Neural cell (in vitro differentiated cells): ENCODE results near the gene DNASE1L2. TPM values are rescaled to one million over a fixed set of nuclear protein-coding genes. Genes with fewer than 3 reads are reported as not detected.

Source experiments
- H2AFZ ChIP-seq: fragments of 200-600, 300-800 bp; sonication (generic), shearing (Covaris generic); 2 replicates; pipeline ENCODE4 v1.6.0; 2014; ENCODE audit warnings: low read depth, mild to moderate bottlenecking, antibody characterized with exemption, low read length, moderate library complexity
- H3F3A ChIP-seq: fragments of 200-600 bp; shearing (Covaris generic); 2 replicates; pipeline ENCODE4 v1.6.1; 2016; ENCODE audit warnings: mild to moderate bottlenecking, moderate library complexity, mixed read lengths, antibody characterized with exemption, low read length; ENCODE audit not compliant: insufficient read depth, poor library complexity, severe bottlenecking
- H3K27ac ChIP-seq: fragments of 200-600, 300-800 bp; sonication (generic), shearing (Covaris generic); 2 replicates; pipeline ENCODE4 v1.5.1; 2014; ENCODE audit warnings: mild to moderate bottlenecking, low read length, moderate library complexity
- H3K27me3 ChIP-seq: fragments of 300-800, 200-600 bp; sonication (generic), shearing (Covaris generic); 2 replicates; pipeline ENCODE4 v1.6.0; 2014; ENCODE audit warnings: mild to moderate bottlenecking, low read depth, low read length, moderate library complexity; ENCODE audit not compliant: insufficient read depth
- H3K36me3 ChIP-seq: fragments of 300-800, 200-600 bp; sonication (generic), shearing (Covaris generic); 2 replicates; pipeline ENCODE4 v1.5.1; 2014; ENCODE audit warnings: mild to moderate bottlenecking, antibody characterized with exemption, low read length, moderate library complexity; ENCODE audit not compliant: insufficient read depth
- H3K4me2 ChIP-seq: fragments of 300-800, 200-600 bp; sonication (generic), shearing (Covaris generic); 2 replicates; pipeline ENCODE4 v1.6.0; 2014; ENCODE audit warnings: mild to moderate bottlenecking, low read length
- H3K4me3 ChIP-seq: fragments of 300-800, 200-600 bp; sonication (generic), shearing (Covaris generic); 2 replicates; pipeline ENCODE4 v1.5.1; 2014; ENCODE audit warnings: mild to moderate bottlenecking, low read length, moderate library complexity
- H3K79me2 ChIP-seq: fragments of 200-600 bp; shearing (Covaris generic); replicated peaks from 2 replicates; pipeline ENCODE4 v1.6.0; 2014; ENCODE audit warnings: mild to moderate bottlenecking, low read length, moderate library complexity; ENCODE audit not compliant: insufficient read depth
- H3K9ac ChIP-seq: fragments of 300-800, 200-600 bp; sonication (generic), shearing (Covaris generic); 2 replicates; pipeline ENCODE4 v1.6.1; 2016; ENCODE audit warnings: mild to moderate bottlenecking, low read length, mixed read lengths
- H3K9me2 ChIP-seq: fragments of 200-600 bp; shearing (Covaris generic); 2 replicates; pipeline ENCODE4 v1.6.1; 2016; ENCODE audit warnings: mild to moderate bottlenecking, low read length, mixed read lengths; ENCODE audit not compliant: insufficient read depth
- H3K9me3 ChIP-seq: fragments of 200-600, 300-800 bp; sonication (generic), shearing (Covaris generic); 2 replicates; pipeline ENCODE4 v1.6.1; 2016; ENCODE audit warnings: mild to moderate bottlenecking, mixed run types, low read length, moderate library complexity, mixed read lengths
- H4K20me1 ChIP-seq: fragments of 200-600 bp; shearing (Covaris generic); 2 replicates; pipeline ENCODE4 v1.6.1; 2016; ENCODE audit warnings: mild to moderate bottlenecking, mixed run types; ENCODE audit not compliant: insufficient read depth
- CTCF ChIP-seq: fragments of 450-650 bp; IDR thresholded peaks from 2 replicates; pipeline ENCODE4 v1.5.1; 2014; ENCODE audit warnings: antibody characterized with exemption, mild to moderate bottlenecking, moderate library complexity; ENCODE audit not compliant: poor library complexity, severe bottlenecking
- EP300 ChIP-seq: fragments of 450-650 bp; conservative IDR thresholded peaks from 2 replicates; pipeline ENCODE4 v1.6.1; 2014; ENCODE audit warnings: antibody characterized with exemption, mild to moderate bottlenecking, moderate library complexity; ENCODE audit not compliant: poor library complexity, severe bottlenecking
- EZH2 ChIP-seq: fragments of 200-600, 300-800 bp; shearing (Covaris generic), sonication (generic); IDR thresholded peaks from 2 replicates; pipeline ENCODE4 v1.6.1; 2014; ENCODE audit warnings: antibody characterized with exemption, low read length, borderline replicate concordance, mild to moderate bottlenecking; ENCODE audit not compliant: insufficient read depth, poor library complexity, severe bottlenecking
- MXI1 ChIP-seq: fragments of 450-650 bp; conservative IDR thresholded peaks from 2 replicates; pipeline ENCODE4 v1.6.1; 2014; ENCODE audit warnings: antibody characterized with exemption, mild to moderate bottlenecking; ENCODE audit not compliant: poor library complexity, severe bottlenecking
- POLR2AphosphoS5 ChIP-seq: IDR thresholded peaks from 2 replicates; pipeline ENCODE4 v1.6.1; 2012
- RAD21 ChIP-seq: fragments of 450-650 bp; conservative IDR thresholded peaks from 2 replicates; pipeline ENCODE4 v1.6.1; 2014; ENCODE audit warnings: antibody characterized with exemption, mild to moderate bottlenecking, moderate library complexity
- REST ChIP-seq: IDR thresholded peaks from 2 replicates; pipeline ENCODE4 v1.6.1; 2012; ENCODE audit warnings: borderline replicate concordance
- SMC3 ChIP-seq: fragments of 450-650 bp; conservative IDR thresholded peaks from 2 replicates; pipeline ENCODE4 v1.6.1; 2014; ENCODE audit warnings: antibody characterized with exemption, mild to moderate bottlenecking, moderate library complexity; ENCODE audit not compliant: poor library complexity
- TAF1 ChIP-seq: IDR thresholded peaks from 2 replicates; pipeline ENCODE4 v1.6.1; 2012; ENCODE audit warnings: low read depth
- polyA plus RNA-seq: library from polyadenylated mRNA; depleted of rRNA; stranded (reverse); fragments of >200 nt; gene quantifications from 2 replicates; pipeline ENCODE4 v1.2.3, GENCODE V29; 2014

The DNASE1L2 gene
- polyA plus RNA-seq, 1 donor from 2014 or later = 10.2 TPM

- TF ChIP-seq RAD21 = no peak
- no peak for TF ChIP-seq MXI1
- TF ChIP-seq SMC3 = no peak
- no peak for TF ChIP-seq CTCF
- TF ChIP-seq EZH2 = no peak
- TF ChIP-seq EP300 = no peak
- no peak for TF ChIP-seq REST
- no peak for TF ChIP-seq TAF1
- no peak for TF ChIP-seq POLR2AphosphoS5
These were observed 16.5 kb downstream of the DNASE1L2 start for GRCh38 chr16:2252806-2253148.

GRCh38 chr16:2253293-2253692 lies 17.0 kb downstream of the DNASE1L2 start:
- H3K79me2 ChIP-seq = peaks cover 4% of the 10 kb centered on the region
- H4K20me1 ChIP-seq = no peaks in the 10 kb centered on the region
- H3K9me3 ChIP-seq = no peaks in the 10 kb centered on the region
- H3K27ac ChIP-seq = no peak overlapping the region
- no peaks in the 10 kb centered on the region for H3K27me3 ChIP-seq
- no peak overlapping the region for H2AFZ ChIP-seq
- H3K4me2 ChIP-seq = no peak overlapping the region
- no peak overlapping the region for H3K9ac ChIP-seq
- no peak for TF ChIP-seq POLR2AphosphoS5
- no peak for TF ChIP-seq RAD21
- no peak for TF ChIP-seq TAF1
- no peak for TF ChIP-seq SMC3
- no peak for TF ChIP-seq EP300
- no peak for TF ChIP-seq EZH2
- no peak for TF ChIP-seq MXI1
- TF ChIP-seq CTCF = no peak
- no peak for TF ChIP-seq REST
- no peaks in the 10 kb centered on the region for H3F3A ChIP-seq
- no peaks in the 10 kb centered on the region for H3K9me2 ChIP-seq
- H3K36me3 ChIP-seq = no peaks in the 10 kb centered on the region
- no peak overlapping the region for H3K4me3 ChIP-seq

More at GRCh38 chr16:2252806-2253148, 16.5 kb downstream of the DNASE1L2 start:
- Histone ChIP-seq H3K9me2 (no peaks in the 10 kb centered on the region), H3K4me2 (no peak overlapping the region), H3K27me3 (no peaks in the 10 kb centered on the region), H3K9me3 (no peaks in the 10 kb centered on the region), H3K79me2 (peaks cover 4% of the 10 kb centered on the region), H3K27ac (no peak overlapping the region), H3K9ac (no peak overlapping the region), H2AFZ (no peak overlapping the region), H3K4me3 (no peak overlapping the region), H4K20me1 (no peaks in the 10 kb centered on the region), H3F3A (no peaks in the 10 kb centered on the region), H3K36me3 (no peaks in the 10 kb centered on the region)
